ENCODE measurements around the gene FANCE. TPM values are rescaled to one million over a fixed set of nuclear protein-coding genes. Genes with fewer than 3 reads are reported as not detected.

FANCE gene
- total RNA-seq, 2 donors from 2014 or later = 4.9 to 9.2 TPM

DNA sequence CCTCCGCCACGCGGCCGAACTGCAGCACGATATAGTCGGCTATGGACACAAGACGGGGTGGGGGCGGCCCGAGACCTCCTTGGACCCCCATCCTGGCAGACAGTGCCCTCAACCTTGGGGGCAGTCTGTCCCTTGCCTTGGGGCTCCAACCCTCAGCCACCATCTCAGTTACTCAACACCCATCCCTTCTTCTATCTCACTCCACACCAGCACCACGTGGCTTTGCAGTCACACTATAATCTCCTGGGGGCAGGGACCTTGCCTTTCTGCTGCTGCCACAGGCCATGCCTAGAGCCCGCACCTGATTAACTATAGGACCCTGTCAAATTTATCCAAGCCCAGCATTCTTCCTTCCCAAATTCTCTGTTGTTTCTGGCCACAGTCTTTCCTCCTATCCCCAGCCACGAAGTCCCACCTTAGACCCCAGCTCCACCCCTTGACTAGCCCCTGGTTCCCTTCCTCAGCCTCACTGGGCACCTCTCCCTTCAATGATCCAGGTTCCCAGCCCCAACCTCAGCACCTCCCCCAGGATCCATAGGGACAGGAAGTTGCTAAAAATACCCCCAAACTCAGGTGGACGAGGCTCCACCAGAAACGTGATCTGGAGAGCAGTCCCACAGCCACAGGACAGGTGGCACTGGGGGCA lies 46.4 kb downstream of the FANCE start:
- Histone ChIP-seq H3K36me3 (replicated peaks in 1 of 2; ENCODE audit: insufficient read depth in 1 of 2, low read depth in 2 of 2) (no peaks in the 10 kb centered on the region), H3K4me1 (peaks cover 33% of the 10 kb centered on the region), H3K27ac (no peak overlapping the region), H3K4me3 (no peak overlapping the region), H3K9me3 (no peaks in the 10 kb centered on the region), H3K27me3 (no peaks in the 10 kb centered on the region)
- ATAC-seq = no peak
- no peak for TF ChIP-seq POLR2A (IDR thresholded peaks at IDR 0.05)
- TF ChIP-seq, protein P1, sequence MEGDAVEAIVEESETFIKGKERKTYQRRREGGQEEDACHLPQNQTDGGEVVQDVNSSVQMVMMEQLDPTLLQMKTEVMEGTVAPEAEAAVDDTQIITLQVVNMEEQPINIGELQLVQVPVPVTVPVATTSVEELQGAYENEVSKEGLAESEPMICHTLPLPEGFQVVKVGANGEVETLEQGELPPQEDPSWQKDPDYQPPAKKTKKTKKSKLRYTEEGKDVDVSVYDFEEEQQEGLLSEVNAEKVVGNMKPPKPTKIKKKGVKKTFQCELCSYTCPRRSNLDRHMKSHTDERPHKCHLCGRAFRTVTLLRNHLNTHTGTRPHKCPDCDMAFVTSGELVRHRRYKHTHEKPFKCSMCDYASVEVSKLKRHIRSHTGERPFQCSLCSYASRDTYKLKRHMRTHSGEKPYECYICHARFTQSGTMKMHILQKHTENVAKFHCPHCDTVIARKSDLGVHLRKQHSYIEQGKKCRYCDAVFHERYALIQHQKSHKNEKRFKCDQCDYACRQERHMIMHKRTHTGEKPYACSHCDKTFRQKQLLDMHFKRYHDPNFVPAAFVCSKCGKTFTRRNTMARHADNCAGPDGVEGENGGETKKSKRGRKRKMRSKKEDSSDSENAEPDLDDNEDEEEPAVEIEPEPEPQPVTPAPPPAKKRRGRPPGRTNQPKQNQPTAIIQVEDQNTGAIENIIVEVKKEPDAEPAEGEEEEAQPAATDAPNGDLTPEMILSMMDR (IDR thresholded peaks at IDR 0.05) = no peak
- WGBS, 2 donors = 58 to 64% methylated on average over 10 to 14 of the region's 14 CpGs
- intact Hi-C loops (cut with DNase I) = no loop called here
- no peak for DNase-seq

DNA sequence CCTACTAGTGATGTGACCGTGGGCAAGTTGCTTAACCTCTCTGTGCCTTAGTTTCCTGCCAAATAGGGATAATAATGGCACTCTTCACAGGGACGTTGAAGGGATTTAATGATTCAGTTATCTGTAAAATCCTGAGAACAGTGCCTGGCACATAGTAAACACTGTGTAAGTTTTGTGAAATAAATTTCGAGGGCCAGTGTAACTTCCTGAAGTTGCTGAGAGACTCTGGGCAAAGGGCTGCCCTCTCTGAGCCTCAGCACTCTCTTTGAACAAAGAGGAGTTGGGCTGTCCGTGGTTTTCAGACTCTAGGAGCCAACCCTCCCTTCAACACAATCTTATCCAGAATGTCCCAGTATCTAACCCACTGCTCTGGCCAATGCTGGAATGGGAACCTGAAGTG lies 47.2 kb downstream of the FANCE start:
- no peaks in the 10 kb centered on the region for H3K27me3 ChIP-seq
- DNase-seq (no peak), ATAC-seq (no peak)
- no peak overlapping the region for H3K4me3 ChIP-seq
- no peaks in the 10 kb centered on the region for H3K36me3 ChIP-seq (replicated peaks in 1 of 2; ENCODE audit: insufficient read depth in 1 of 2, low read depth in 2 of 2)
- H3K27ac ChIP-seq = no peak overlapping the region
- H3K4me1 ChIP-seq = peaks cover 28% of the 10 kb centered on the region
- intact Hi-C loops (cut with DNase I) = no loop called here
- TF ChIP-seq, protein P1 (IDR thresholded peaks at IDR 0.05) = no peak
- TF ChIP-seq POLR2A (IDR thresholded peaks at IDR 0.05) = no peak
- 78 to 81% methylated on average over 4 of the region's 4 CpGs for WGBS, 2 donors
- no peaks in the 10 kb centered on the region for H3K9me3 ChIP-seq

DNA sequence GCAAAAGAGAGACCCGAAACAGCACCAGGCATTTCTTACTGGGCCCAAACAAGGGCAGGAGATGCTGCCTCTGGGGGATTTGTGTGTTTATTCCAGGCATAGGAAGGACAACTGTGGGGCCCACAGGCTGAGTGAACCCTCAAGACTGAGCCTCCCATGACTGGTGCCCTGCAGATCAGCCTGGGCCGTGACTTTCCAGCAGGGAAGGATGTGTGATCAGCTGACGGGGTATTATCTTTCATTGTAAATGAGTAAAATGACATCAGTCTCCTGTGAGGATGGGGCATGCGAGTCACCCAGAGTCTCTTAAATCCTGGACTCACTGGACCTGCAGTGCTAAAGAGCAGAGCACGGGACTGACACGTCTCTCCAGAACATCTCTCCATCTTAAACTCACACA lies 48.6 kb downstream of the FANCE start:
- intact Hi-C loops (cut with DNase I) = no loop called here
- H3K4me1 ChIP-seq = peaks cover 15% of the 10 kb centered on the region
- TF ChIP-seq, protein P1 (IDR thresholded peaks at IDR 0.05) = no peak
- no peak for TF ChIP-seq POLR2A (IDR thresholded peaks at IDR 0.05)
- H3K27me3 ChIP-seq = no peaks in the 10 kb centered on the region
- 81 to 84% methylated on average over 5 to 6 of the region's 6 CpGs for WGBS, 2 donors
- H3K36me3 ChIP-seq (replicated peaks in 1 of 2; ENCODE audit: insufficient read depth in 1 of 2, low read depth in 2 of 2) = no peaks in the 10 kb centered on the region
- no peak for DNase-seq
- H3K9me3 ChIP-seq = no peaks in the 10 kb centered on the region
- H3K27ac ChIP-seq = no peak overlapping the region
- H3K4me3 ChIP-seq = no peak overlapping the region
- ATAC-seq = no peak

DNA sequence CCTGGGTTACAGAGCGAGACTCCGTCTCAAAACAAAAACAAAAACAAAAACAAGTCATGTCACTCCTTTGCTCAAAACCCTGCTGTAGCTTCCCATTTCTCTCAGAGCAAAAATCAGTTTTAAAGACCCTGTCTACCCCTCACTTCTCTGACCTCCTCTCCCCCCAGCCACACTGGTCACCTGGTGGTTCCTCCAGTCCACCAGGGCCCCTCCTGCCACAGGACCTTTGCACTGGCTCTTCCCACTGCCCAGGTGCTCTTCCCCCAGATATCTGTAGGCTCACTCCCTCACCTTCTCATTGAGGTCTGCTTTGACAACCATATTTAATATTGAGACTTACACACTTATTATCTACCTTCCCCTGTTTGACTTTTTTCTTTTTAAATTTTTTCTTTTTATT lies 49.6 kb downstream of the FANCE start:
- 94 to 100% methylated on average over 2 of the region's 2 CpGs for WGBS, 2 donors
- no peaks in the 10 kb centered on the region for H3K27me3 ChIP-seq
- TF ChIP-seq, protein P1 (IDR thresholded peaks at IDR 0.05) = no peak
- no peak for TF ChIP-seq POLR2A (IDR thresholded peaks at IDR 0.05)
- no peaks in the 10 kb centered on the region for H3K36me3 ChIP-seq (replicated peaks in 1 of 2; ENCODE audit: insufficient read depth in 1 of 2, low read depth in 2 of 2)
- DNase-seq = no peak
- H3K9me3 ChIP-seq = no peaks in the 10 kb centered on the region
- no peak for ATAC-seq
- no peak overlapping the region for H3K27ac ChIP-seq
- peaks cover 11% of the 10 kb centered on the region for H3K4me1 ChIP-seq
- no peak overlapping the region for H3K4me3 ChIP-seq
- intact Hi-C loops (cut with DNase I) = no loop called here

DNA sequence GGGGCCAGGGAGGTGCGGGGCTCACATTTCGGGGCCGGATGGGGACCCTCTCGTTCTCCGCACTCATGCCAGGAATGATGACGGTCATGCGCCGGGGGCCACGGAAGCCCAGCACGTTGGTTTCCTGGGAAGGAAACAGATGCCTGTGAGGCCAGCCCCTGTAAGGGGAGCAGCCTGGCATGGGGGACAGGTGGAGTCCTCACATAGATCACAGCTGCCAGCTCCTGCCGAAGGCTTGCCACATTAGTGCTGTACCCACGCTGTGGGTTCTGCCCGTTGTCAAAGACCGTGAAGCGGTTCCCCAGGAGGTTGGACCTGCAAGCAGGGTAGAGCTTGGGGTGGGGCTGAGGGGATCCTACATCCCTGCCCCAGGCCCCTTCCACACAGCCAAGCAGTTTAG lies 51.4 kb downstream of the FANCE start:
- intact Hi-C loops (cut with DNase I) = no loop called here

More for the DNA sequence above, 51.4 kb downstream of the FANCE start:
- TF ChIP-seq, protein P1 (IDR thresholded peaks at IDR 0.05) = no peak
- TF ChIP-seq POLR2A (IDR thresholded peaks at IDR 0.05) = no peak
- ATAC-seq (no peak), DNase-seq (no peak)
- Histone ChIP-seq H3K9me3 (no peaks in the 10 kb centered on the region), H3K27ac (no peak overlapping the region), H3K27me3 (no peaks in the 10 kb centered on the region), H3K4me1 (no peaks in the 10 kb centered on the region), H3K4me3 (no peak overlapping the region), H3K36me3 (replicated peaks in 1 of 2; ENCODE audit: insufficient read depth in 1 of 2, low read depth in 2 of 2) (no peaks in the 10 kb centered on the region)
- 33 to 65% methylated on average over 3 to 15 of the region's 15 CpGs for WGBS, 2 donors

Measured in body of pancreas (tissue), 4 donors.